SKM-1 treated with dmso at 0.1 percent for 144 hours (cell line): ENCODE results near the gene RAB5B.
A peak's percentile ranks its signal among the peaks of the same experiment; 100 is the strongest.
"Not testable (repeated sequence)": the region's sequence is repeated elsewhere in the genome, so short reads cannot be mapped to it uniquely, and the experiment has no call there.

ENCODE experiments used
- DNase-seq: peaks from one replicate; lab custom pipeline; 2025; ENCODE audit not compliant: unreplicated experiment; lab: John Stamatoyannopoulos, UW

The RAB5B gene

DNA sequence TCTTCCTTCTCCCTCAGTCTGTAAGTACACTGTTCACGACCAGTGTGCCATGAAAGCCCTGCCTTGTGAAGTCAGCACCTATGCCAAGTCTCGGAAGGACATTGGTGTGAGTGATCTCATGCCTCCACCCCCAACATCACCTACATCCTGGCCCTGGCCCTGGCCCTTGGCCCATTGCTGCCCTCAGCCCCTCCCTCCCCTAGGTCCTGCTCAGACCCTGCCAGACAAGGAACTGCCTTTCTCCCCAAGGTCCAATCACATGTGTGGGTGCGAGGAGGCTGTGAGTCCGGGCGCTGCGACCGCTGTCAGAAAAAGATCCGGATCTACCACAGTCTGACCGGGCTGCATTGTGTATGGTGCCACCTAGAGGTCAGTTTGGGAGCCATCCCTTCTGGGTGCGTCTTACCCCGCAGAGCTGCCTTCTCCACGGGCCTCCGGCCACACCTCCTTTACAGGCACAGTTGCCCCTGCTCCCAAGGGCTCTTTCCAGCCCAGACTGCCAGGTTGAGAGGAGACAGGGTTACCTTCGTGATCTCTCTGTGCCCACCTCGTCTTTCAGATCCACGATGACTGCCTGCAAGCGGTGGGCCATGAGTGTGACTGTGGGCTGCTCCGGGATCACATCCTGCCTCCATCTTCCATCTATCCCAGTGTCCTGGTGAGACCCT is 33.7 kb upstream of the RAB5B start:
- DNase-seq, result peak; percentile 46

DNA sequence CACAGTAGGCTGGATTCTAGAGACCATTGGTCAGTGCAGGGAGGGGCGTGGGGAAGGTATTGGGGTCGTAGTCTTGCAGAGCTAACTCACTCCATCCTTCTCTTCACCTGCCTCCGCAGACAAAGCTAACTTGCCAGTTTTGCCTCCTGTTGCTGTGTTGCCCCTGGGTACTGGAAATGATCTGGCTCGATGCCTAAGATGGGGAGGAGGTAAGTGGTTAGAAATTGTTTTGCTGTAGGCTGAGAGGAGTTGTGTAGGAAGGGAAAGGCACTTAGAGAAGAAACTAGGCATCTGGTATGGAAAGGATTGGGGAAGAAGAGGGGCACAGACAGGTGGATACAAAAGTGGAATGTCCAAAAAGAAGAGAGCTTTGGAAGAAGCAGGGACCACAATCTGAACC is 31.8 kb upstream of the RAB5B start:
- no peak for DNase-seq

- DNase-seq, result no peak
Observed at GRCh38 chr12:55942577-55943136, 31.2 kb upstream of the RAB5B start.

DNA sequence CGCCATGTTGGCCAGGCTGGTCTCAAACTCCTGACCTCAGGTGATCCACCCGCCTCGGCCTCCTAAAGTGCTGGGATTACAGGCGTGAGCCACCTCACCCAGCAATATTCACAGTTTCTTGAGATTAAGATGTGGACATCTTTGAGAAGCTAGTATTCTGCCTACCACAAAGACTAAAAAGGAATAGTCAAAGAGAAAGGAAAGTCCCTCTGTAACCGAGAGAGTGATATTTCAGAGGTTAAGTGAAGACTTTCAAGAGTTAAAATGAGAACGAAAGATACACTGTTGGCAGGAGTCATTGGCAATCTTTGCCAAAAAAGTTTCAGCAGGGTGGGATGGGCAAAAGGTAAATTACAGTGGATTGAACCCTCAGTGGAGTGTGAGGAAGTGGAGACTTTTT is 27.3 kb upstream of the RAB5B start:
- DNase-seq, result no peak

GRCh38 chr12:55955344-55955743 is 18.5 kb upstream of the RAB5B start:
- no peak for DNase-seq

- no peak for DNase-seq
Observed at GRCh38 chr12:55955800-55956508, 17.9 kb upstream of the RAB5B start.

DNA sequence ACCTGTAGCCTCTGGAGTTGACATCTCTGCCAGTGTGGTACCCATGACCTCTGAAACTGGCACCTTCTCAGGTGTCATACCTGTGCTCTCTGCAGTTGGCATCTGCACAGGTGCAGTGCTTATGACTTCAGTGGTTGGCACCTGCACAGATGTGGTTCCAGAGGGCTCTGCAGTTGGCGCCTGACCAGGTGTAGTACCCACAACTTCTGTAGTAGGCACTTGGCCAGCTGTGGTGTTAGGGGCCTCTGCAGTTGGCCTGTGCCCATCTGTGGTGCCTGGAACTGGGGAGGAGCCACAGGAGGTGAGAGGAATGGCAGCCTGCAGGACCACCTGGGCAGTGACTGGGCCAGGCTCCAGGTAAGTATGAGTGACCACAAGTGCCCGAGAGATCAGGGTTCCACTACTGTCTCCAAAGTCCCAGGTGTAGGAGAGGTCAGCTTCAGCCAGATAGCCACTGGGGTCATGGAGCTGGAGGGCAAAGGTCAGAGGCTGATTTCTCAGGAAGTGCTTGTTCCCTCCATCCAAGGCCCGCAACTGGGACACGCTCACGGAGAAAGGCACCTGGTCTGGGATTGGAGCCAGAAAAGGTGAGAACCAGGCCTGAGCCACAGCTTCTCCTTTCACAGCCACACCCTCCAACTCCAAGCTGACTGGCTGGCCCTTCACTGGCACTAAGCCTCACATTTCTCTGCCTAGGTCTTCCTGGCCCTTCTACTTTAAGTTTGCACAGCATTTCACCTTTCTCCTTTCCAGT is 16.6 kb upstream of the RAB5B start:
- DNase-seq, result no peak

DNA sequence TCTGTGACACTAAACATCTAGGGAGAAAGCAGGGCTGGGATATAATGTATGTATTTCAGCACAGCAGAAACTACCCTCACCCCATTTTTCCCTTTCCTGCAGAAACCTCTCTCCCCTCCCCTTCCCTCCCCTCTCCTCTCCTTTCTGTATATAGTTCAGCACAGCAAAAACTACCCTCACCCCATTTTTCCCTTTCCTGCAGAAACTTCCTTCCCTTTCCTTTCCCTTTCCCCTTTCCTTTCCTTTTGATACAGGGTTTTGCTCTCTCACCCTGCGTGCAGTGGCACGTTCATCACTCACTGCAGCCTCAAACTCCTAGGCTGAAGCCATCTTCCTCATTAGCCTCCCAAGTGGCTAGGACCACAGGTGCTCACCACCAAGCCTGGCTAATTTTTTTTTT is 10.1 kb upstream of the RAB5B start:
- no peak for DNase-seq

- no peak for DNase-seq
Observed at GRCh38 chr12:55965240-55965639, 8.6 kb upstream of the RAB5B start.

GRCh38 chr12:55965941-55966407 is 7.9 kb upstream of the RAB5B start, which contains the start of gene PMEL:
Gene PMEL (minus strand): TSS chr12:55966042. CDS start chr12:55966011, 31 bp downstream.
- DNase-seq, result no peak

- DNase-seq, result peak; percentile 54
Observed at GRCh38 chr12:55966408-55967281, 7.2 kb upstream of the RAB5B start, which contains the start of gene CDK2. Gene CDK2 (plus strand): TSS chr12:55966830. CDS start chr12:55967009, 179 bp downstream.

DNA sequence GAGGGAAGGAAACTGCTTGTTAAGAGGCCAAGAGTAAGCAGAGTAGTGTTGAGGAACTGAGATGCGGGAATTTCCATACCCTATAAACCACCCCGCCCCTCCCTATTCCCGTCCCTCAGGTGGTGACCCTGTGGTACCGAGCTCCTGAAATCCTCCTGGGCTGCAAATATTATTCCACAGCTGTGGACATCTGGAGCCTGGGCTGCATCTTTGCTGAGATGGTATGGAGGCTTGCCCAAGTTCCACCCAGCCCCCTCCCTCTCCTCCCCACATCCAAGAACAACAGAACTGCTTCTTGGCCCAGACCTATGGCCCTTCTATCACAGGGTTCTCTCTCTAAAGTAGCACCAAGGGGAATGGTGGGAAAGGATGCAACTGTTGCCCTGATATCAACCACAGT is 4.5 kb upstream of the RAB5B start:
- DNase-seq, result no peak

DNA sequence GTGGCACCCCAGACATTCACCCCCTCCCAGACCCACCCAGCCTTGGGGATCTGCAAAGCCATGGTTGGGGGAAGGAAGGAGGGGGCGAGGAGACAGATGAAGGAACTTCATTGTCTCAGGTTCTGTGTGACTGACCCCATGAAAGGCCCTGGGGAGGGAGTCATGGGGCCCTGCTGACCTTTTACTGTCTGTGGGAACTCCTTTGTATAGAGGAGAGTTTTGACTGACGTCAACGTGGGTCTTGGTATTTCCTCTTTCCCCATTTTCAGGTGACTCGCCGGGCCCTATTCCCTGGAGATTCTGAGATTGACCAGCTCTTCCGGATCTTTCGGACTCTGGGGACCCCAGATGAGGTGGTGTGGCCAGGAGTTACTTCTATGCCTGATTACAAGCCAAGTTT is 3.1 kb upstream of the RAB5B start:
- DNase-seq, result no peak

- no peak for DNase-seq
Observed at GRCh38 chr12:55972042-55972441, 1.8 kb upstream of the RAB5B start.

DNA sequence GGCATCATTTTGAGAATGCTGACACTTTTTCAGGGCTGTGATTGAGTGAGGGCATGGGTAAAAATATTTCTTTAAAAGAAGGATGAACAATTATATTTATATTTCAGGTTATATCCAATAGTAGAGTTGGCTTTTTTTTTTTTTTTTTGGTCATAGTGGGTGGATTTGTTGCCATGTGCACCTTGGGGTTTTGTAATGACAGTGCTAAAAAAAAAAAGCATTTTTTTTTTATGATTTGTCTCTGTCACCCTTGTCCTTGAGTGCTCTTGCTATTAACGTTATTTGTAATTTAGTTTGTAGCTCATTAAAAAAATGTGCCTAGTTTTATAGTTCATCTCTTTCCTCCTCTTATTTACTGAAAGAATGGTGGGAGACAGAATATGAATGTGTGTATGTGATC is 1.4 kb upstream of the RAB5B start:
- no peak for DNase-seq

DNA sequence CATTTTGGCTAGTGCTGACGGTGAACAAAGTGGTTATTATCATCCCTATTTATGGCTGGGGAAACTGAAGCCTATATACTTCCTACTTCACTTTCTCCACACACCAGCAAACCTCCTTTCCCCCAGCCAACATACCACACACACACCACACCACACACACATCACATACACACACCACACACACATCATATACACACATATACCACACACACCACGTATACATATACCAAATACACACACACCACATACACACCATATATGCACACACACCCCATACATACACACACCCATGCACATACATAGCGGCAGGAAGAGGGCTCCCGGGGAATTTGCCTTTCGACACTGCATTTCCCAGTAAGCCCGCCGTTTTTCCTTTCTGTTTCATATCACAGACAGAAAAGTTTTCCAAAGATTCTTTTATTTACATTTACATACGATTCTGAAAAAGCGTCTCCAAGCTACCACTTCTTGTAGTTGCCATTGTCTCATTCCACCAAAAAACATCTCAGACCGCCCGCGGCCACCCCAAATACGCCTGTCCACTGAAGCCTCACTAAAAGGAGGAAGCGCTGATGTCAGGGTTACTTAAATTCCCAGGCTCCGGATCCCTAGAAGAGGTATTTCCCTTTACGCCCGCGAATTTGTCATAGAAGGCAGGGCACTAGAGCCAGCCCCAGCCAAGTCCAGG is 823 bp upstream of the RAB5B start:
- no peak for DNase-seq

DNA sequence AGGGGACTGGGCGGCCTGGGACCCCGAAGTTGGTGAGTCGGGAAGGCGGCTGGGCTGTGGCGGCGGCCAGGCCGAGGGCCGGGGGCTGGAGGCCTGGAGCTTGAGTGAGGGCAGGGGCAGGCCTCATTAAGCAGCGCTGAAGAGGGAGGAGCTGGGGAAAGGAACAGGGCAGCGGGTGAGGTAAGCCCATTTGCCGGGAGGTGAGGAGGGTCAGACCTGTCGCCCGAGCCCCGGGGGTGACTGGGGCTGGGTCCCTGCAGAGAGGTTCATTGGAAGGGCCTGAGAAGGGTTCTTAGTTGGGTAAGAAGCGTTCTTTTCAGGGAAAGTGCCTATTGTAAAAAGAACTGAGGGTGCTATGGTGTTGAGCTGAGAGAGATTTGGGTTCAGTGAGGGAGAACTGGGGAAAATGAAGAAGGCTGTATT is 441 bp downstream of the RAB5B start:
- no peak for DNase-seq

DNA sequence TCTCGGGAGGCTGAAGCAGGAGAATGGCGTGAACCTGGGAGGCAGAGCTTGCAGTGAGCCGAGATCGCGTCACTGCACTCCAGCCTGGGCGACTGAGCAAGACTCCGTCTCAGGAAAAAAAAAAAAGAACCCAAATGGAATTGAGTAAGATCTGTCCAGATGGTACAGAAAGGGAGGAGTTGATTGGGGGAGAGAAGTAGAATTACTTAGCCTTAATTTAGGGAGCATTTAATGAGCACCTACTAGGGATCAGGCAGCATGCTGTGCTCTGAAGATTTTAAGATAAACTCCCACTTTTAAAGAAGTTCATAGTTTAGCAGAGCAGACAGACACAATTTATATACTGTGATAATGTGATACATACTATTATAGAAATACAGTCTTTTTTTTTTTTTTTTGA is 4.5 kb downstream of the RAB5B start:
- DNase-seq, result no peak

GRCh38 chr12:55979069-55979468 is 5.2 kb downstream of the RAB5B start:
- no peak for DNase-seq

GRCh38 chr12:55981882-55982281 is 8.0 kb downstream of the RAB5B start:
- DNase-seq, result not testable (repeated sequence)
